HG03520 (cell line): Measurements from ENCODE around the gene SCMH1.

Source experiments
- ATAC-seq: cut with Tn5 transposase; IDR thresholded peaks from one replicate; pipeline ENCODE4 v1.9.1; 2021; ENCODE audit warnings: mild to moderate bottlenecking, moderate library complexity; ENCODE audit not compliant: unreplicated experiment

The SCMH1 gene

GRCh38 chr1:41101950-41102607 is 140.0 kb downstream of the SCMH1 start:
- no peak for ATAC-seq

DNA sequence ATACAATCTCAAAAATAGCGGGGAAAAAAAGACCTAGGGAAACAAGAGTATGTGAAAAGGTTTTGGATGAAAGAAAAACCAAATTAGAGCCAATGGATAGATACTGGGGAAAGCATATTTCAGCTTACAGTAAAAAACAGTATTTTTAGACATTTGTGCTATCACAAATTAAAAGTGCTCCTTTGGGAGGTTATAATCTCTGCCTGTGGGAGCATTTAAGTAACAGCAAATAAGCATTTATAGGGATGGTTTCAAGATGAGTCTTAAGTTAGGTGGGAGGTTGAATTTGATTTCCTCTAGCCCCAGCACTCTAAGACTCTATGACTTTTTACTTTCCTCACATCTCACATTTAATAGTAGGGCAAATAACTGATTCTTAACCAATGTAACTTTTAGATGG is 141.0 kb downstream of the SCMH1 start:
- ATAC-seq, result no peak

- ATAC-seq, result no peak
Observed at GRCh38 chr1:41100170-41100569, 141.9 kb downstream of the SCMH1 start.

DNA sequence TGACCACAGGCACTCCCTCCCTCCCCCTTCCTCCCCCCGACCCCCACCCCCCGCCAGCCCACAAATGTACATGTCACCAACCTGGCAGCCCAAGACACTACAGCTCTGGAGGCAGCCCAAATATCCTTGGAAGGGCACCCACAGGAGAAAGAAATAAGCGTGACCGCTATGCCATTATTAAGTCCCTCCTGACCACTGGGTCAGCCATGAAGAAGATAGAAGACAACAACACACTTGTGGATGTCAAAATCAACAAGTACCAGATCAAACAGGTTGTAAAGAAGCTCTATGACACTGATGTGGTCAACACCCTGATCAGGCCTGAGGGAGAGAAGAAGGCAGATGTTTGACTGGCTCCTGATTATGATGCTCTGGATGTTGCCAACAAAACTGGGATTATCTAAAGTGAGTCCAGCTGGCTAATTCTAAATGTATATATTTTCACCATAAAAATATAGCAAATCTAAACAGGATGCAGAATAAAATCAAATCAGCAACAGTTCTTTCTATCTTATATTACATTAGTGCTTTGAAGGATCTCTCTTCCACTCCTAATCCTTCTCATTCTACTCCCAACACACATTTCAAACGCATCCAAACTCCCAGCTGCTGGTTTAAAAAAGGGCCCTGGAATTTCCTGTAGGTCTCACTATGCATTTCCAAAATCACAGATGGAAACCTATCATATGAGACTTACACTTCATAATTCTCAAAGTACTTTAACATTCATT is 143.2 kb downstream of the SCMH1 start:
- no peak for ATAC-seq

GRCh38 chr1:41097105-41097504 is 145.0 kb downstream of the SCMH1 start:
- ATAC-seq, result no peak

DNA sequence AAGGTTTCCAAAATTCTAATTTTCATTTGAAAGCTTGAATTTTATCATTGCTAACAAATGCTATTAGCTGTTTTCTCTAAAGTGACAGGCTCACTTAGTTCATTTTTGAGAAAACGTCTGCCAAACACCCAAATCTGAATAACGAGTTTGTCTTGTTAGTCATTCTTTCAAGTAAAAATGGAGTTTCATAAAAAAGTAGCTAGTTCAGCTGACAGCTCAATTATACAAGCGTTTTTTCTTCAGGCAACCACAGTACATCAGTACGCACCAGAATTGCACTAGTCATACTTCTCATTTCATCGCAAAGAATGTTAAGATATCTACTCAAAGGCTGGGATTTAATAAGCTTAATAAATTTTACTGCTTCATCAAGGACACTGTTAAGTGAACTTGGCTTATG is 148.3 kb downstream of the SCMH1 start:
- no peak for ATAC-seq

- ATAC-seq, result no peak
Observed at GRCh38 chr1:41086921-41087320, 155.2 kb downstream of the SCMH1 start.

- ATAC-seq, result no peak
Observed at GRCh38 chr1:41078616-41079015, 163.5 kb downstream of the SCMH1 start.

DNA sequence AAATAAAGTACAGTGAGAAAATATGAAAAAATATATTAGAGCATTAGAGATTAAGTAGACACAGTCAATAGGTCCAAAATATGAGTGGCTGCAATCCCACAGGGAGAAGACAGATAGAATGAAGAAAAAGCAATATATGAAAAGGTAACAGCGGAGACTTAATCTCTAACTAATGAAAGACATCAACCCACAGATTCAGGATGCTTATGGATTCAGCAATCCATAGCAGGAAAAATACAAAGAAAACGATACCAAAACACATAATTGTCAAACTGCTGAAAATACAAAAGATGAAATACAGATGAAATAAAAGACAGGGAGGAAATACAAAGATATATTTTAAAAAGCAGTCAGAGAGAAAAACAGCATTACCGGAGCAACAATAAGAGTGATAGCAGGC is 163.9 kb downstream of the SCMH1 start:
- ATAC-seq, result no peak

- no peak for ATAC-seq
Observed at GRCh38 chr1:41073971-41074370, 168.1 kb downstream of the SCMH1 start.

DNA sequence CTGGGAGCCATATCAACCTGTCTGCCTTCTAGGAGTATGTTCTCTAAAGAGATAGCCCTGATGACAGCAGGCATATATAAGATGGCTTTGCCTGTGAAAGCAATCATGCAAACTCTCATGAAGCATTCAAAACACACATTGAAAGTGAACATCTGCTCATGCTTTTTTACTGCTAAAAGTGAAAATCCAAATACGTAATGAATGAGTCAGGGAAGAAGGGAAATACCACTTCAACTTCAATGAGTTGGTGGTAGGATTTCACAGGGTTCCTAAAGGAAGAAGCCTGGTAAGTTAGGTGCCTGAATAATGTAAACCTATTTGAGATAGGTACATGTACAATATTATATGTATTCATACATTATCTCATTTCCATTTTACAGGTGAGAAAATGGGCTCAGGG is 170.1 kb downstream of the SCMH1 start:
- no peak for ATAC-seq

- ATAC-seq, result no peak
Observed at GRCh38 chr1:41056907-41057306, 185.2 kb downstream of the SCMH1 start.

GRCh38 chr1:41053316-41053715 is 188.8 kb downstream of the SCMH1 start:
- ATAC-seq, result no peak

DNA sequence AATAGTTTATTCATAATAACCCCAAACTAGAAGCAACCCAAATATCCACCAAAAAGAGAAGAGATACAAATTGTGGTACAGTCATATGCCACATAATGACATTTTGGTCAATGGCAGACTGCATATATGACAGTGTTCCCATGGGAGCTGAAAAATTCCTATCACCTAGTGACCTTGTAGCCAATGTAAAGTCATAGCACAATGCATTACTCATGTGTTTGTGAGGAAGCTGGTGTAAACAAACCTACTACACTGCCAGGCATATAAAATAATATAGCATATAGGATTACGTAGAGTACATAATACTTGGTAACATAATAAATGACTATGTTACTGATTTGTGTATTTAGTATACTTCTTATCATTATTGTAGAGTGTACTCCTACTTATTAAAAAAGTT is 191.1 kb downstream of the SCMH1 start:
- no peak for ATAC-seq

GRCh38 chr1:41048540-41048939 is 193.6 kb downstream of the SCMH1 start:
- no peak for ATAC-seq

DNA sequence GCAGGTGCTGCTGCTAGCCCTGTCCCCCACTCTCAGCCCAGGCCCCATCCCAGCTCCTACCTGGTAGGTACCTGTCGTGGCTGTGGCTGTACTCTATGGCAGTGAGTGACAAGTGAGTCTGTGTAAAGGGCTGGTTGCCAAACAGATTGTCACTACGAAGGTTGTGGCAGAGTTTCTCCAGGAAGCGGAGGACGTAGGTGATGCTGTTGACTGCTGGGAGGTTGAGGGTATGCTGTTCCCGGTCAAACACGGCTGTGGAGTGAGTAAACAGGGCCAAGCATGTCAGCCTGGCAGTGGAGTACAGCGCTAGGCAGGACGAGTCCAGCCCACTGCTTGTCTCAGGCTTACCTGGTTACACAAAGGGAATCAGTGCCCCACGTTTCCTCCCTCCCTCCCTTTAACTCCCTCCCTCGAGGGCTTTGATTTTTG is 195.7 kb downstream of the SCMH1 start:
- ATAC-seq, result no peak

DNA sequence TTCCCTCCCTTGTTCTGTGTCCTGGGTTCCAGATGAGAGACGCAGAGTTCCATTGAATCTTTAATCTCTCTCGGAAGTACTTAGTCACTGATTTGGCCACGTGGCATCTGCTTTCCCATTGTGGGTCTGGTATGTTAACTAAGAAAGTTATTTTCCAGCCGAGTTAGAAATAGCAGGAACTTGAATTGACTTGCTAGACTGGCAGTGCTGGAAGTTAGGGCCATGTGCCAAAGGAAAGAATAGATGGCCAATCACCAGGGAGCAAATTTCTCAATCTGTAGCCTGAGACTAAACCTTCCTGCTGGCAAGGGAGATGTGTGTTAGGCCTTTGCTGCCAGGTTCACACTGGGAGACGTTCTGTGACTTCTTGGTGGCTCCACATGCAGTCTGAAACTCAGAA is 196.4 kb downstream of the SCMH1 start:
- no peak for ATAC-seq

GRCh38 chr1:41044187-41044586 is 197.9 kb downstream of the SCMH1 start:
- ATAC-seq, result no peak

DNA sequence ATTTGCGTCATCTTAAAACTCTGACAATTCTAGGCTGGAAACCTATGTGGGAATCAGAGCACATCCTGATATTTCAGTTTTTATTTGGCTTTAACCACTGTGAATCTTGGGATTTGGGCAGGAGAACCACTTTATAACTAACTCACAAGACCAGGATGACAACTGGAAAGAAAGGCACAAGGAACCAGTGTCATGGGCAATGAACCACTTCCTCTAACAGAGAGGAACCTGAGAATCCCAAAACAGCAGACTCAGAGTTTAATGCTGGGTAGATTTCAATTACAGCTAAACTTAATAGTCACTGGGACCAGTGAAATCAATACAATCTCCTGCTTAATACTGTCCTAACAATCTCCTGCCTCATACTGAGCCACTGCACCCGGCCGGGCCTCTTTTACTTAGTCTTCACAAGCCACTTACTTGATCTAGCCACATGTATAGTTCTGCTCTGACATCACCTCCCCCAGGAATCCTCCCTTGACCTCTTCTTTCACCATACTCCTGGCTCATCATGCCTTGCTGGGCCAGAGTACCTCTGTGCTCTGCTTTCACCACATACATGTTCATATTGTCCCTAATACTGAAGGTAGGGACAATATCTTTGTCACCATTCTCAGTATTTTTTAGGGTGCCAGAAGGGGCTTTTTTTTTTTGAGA is 200.4 kb downstream of the SCMH1 start:
- ATAC-seq, result no peak

- ATAC-seq, result no peak
Observed at GRCh38 chr1:41038110-41038509, 204.0 kb downstream of the SCMH1 start.

DNA sequence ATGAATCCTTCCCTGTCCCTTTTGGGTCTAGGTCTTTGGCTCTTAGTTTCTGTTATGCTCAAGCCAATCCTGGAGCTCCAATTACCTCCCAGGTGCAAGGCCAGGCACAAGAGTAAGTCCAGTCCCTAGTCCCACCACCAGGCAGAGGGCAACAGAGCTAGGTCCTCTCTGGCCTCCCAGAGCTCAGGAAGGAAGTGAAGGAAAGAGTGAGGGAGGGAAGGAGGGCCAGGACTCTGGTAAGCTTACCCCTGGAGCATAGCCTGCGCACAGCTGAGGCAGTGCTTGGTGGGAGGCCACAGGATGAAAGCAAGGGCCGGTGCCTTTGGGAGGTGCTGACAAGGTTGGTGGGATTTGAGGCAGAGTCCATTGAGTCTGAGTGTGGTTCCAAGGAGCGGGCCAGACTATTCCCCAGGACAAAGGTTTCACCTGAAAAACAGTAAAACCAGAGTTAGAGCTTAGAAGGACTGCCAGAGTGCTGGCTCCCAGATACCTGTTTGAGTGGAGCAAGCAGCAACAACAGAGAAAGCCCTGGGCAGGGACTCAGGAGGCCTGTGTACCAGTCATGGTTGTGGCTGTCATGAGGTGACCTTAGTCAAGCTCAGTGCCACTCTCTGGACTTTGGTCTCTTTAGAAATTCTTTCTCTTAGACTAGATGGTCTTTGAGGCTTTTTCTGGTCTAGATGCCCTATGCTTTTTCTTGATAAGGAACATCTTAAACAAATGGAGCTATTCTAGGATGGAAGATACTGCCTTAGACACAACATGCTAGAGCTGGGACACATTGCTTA is 204.8 kb downstream of the SCMH1 start:
- no peak for ATAC-seq
